ENCODE data around the gene TRIM52. TPM values are rescaled to one million over a fixed set of nuclear protein-coding genes. Genes with fewer than 3 reads are reported as not detected.

The TRIM52 gene
- total and polyA plus RNA-seq, 2 of the 4 experiments (the other 2 are of a cell fraction), result 2.3 to 6.9 TPM

- no peak for TF ChIP-seq RAD21 (IDR thresholded peaks at IDR 0.05; ENCODE audit: low read length)
Measured at GRCh38 chr5:181281077-181281983, 20.4 kb upstream of the TRIM52 start (continued).

GRCh38 chr5:181280251-181280762, 19.4 kb upstream of the TRIM52 start:
- Histone ChIP-seq H3K18ac (ENCODE audit: low read depth, low read length) (no peak overlapping the region), H2AK5ac (ENCODE audit: low read depth, low read length) (no peak overlapping the region), H3K9ac (ENCODE audit: low read depth, low read length) (no peak overlapping the region), H4K8ac (ENCODE audit: low read depth in 2 of 2, low read length in 2 of 2) (no peak overlapping the region), H4K5ac (ENCODE audit: low read depth, low read length) (no peak overlapping the region), H3K4me1 (ENCODE audit: control insufficient read depth, insufficient read depth, low read length) (no peaks in the 10 kb centered on the region), H4K20me1 (ENCODE audit: insufficient read depth, low read length) (no peaks in the 10 kb centered on the region), H2AK9ac (replicated peaks; ENCODE audit: low read depth, low read length, poor library complexity) (no peak overlapping the region), H3K27ac (ENCODE audit: insufficient read depth, low read length) (no peak overlapping the region), H3K56ac (ENCODE audit: extremely low read depth, insufficient read depth, low read length) (no peak overlapping the region), H3K79me1 (ENCODE audit: low read depth in 1 of 2, low read length in 2 of 2) (no peaks in the 10 kb centered on the region), H2AFZ (replicated peaks; ENCODE audit: low read length, poor library complexity) (no peak overlapping the region), H3K4ac (ENCODE audit: low read depth, low read length) (no peak overlapping the region), H3K23ac (ENCODE audit: low read depth, low read length) (no peak overlapping the region), H3K9me1 (ENCODE audit: insufficient read depth, low read length) (no peaks in the 10 kb centered on the region), H2BK20ac (ENCODE audit: low read depth, low read length) (no peak overlapping the region), H3K9me3 (ENCODE audit: control insufficient read depth, insufficient read depth, low read length) (no peaks in the 10 kb centered on the region), H3K14ac (replicated peaks; ENCODE audit: low read depth, low read length) (no peak overlapping the region), H2BK120ac (ENCODE audit: low read depth, low read length) (no peak overlapping the region), H3K36me3 (ENCODE audit: control insufficient read depth, insufficient read depth, low read length) (no peaks in the 10 kb centered on the region), H3K27me3 (ENCODE audit: control insufficient read depth, insufficient read depth, low read length) (no peaks in the 10 kb centered on the region), H3K4me2 (ENCODE audit: low read depth, low read length) (no peak overlapping the region), H3K4me3 (ENCODE audit: insufficient read depth, low read depth, low read length) (no peak overlapping the region), H2BK5ac (ENCODE audit: low read depth, low read length, poor library complexity, severe bottlenecking) (no peak overlapping the region), H2BK15ac (ENCODE audit: low read depth, low read length) (no peak overlapping the region), H4K91ac (ENCODE audit: insufficient read depth, low read depth, low read length) (no peak overlapping the region)
- ChIA-PET POLR2A (ENCODE audit: unreplicated experiment) (no interaction called here), CTCF (no interaction called here)
- in situ Hi-C loops (cut with MboI; ENCODE audit: low sequenced_read_pairs) (no loop called here), dilution Hi-C loops (cut with HindIII; ENCODE audit: low sequenced_read_pairs, unreplicated experiment) (no loop called here), intact Hi-C loops (cut with micrococcal nuclease) (no loop called here)
- ATAC-seq (ENCODE audit: low read depth), result no peak
- TF ChIP-seq USF2 (IDR thresholded peaks at IDR 0.05; ENCODE audit: low read depth, low read length) (no peak), FOS (IDR thresholded peaks at IDR 0.05; ENCODE audit: low read depth, low read length) (no peak), NFE2L2 (IDR thresholded peaks at IDR 0.05; ENCODE audit: low read depth, low read length) (no peak), POLR2A (IDR thresholded peaks at IDR 0.05; ENCODE audit: low read depth, low read length) (no peak), MXI1 (IDR thresholded peaks at IDR 0.05; ENCODE audit: borderline replicate concordance, low read depth, low read length) (no peak), CEBPB (IDR thresholded peaks at IDR 0.05; ENCODE audit: low read depth, low read length) (no peak), RAD21 (IDR thresholded peaks at IDR 0.05; ENCODE audit: low read length) (no peak), MAFK (IDR thresholded peaks at IDR 0.05; ENCODE audit: low read depth, low read length) (no peak), CHD1 (IDR thresholded peaks at IDR 0.05; ENCODE audit: low read depth, low read length) (no peak), ELK1 (IDR thresholded peaks at IDR 0.05; ENCODE audit: borderline replicate concordance, low read depth, low read length) (no peak), RFX5 (IDR thresholded peaks at IDR 0.05; ENCODE audit: low read depth, low read length) (no peak), BHLHE40 (IDR thresholded peaks at IDR 0.05; ENCODE audit: low read depth, low read length) (no peak), MAZ (IDR thresholded peaks at IDR 0.05; ENCODE audit: borderline replicate concordance, low read depth, low read length) (no peak), RCOR1 (IDR thresholded peaks at IDR 0.05; ENCODE audit: insufficient replicate concordance, low read length) (no peak), SMC3 (IDR thresholded peaks at IDR 0.05; ENCODE audit: low read depth, low read length) (no peak)
- no peak for DNase-seq
- 83 to 100% methylated on average over 3 to 7 of the region's 7 CpGs for WGBS, 2 experiments (ENCODE audit: extremely low coverage in 2 of 2, insufficient read length in 1 of 2)
- no TSS peak for BruUV-seq (replicated peaks)

Measured in IMR-90 (cell line).